Activated effector memory CD4-positive, alpha-beta T cell treated with anti-CD3 and anti-CD28 coated beads, Interleukin-2, amount 50 U/mL, for 16 hours (primary cell): ENCODE data around the gene HS1BP3.

Source experiments
- DNase-seq: peaks from one replicate; pipeline ENCODE4 v3.0.0-alpha.2; 2020

HS1BP3 gene

DNA sequence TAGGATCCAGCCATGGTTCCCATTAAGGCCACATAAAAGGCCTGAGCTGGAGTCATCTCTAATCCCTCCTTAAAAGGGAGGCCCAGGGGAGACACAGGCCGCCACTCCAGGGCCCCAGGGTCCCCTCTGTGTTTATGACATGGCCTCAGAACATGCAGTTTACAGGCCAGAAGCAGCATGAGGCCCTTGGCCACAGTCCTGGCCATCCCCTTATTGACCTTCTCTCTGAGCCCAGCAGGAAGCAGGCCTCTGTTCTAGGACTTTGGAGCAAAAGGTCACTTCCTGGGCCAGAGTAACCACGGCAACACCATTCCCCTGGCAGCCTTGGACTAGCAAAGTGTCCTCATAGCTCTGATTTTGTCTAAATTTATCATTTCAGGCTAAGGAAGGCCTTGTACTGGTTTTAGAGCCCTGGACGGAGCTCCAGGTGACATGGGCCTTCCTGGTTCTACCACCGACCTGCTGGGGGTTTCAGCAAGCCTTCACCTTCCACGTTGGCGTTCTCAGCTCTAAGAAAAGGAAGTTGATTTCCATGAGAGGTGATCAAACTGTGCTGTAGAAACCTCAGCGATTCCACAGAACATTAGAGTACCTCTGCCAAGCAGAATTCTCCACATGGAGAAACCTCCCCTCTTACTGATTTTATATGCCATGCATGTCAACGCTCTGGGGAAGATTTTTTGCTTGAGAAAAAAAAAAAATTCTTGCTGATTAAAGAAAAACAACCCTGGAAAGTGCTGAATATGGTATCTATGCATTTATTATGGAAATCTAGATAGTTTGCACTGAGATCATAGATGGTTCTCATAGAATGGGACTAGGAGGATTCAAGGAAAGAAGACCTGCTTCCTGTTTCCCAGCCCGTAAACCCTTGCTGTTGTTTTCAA, 53.7 kb downstream of the HS1BP3 start:
- DNase-seq = peak; percentile 30

DNA sequence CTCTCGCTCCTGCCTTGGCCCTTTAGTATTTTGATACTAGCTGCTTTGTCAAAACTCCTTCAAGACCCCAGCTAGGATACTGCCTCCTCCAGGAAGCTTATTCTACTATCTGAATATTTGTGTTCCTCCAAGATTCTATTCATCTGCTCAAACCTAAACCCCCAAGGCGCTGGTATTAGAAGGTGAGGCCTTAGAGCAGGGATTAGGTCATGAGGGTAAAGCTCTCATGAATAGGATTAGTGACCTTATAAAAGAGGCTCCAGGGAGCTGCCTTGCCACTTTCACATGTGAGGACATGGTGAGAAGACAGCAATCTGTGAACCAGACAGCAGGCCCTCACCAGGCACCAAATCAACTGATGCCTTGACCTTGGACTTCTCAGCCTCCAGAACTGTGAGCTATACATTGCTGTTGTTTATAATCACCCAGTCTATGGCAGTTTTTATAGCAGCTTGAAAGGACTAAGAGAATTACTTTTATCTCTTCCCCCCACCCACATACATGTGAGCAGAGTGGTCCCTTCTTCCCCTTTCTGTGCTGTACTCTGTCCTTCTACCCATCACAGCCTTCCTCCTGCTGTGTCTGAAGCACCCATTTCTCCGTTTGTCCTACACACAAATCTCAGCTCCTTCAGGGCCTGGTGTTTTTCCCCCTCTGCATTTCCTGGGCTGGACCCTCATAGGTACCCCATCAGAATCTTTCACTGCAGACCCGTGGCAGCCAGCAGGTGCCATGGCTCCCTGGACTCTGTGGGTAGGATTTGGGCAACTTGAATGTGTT, 54.5 kb downstream of the HS1BP3 start:
- peak; percentile 19 for DNase-seq

DNA sequence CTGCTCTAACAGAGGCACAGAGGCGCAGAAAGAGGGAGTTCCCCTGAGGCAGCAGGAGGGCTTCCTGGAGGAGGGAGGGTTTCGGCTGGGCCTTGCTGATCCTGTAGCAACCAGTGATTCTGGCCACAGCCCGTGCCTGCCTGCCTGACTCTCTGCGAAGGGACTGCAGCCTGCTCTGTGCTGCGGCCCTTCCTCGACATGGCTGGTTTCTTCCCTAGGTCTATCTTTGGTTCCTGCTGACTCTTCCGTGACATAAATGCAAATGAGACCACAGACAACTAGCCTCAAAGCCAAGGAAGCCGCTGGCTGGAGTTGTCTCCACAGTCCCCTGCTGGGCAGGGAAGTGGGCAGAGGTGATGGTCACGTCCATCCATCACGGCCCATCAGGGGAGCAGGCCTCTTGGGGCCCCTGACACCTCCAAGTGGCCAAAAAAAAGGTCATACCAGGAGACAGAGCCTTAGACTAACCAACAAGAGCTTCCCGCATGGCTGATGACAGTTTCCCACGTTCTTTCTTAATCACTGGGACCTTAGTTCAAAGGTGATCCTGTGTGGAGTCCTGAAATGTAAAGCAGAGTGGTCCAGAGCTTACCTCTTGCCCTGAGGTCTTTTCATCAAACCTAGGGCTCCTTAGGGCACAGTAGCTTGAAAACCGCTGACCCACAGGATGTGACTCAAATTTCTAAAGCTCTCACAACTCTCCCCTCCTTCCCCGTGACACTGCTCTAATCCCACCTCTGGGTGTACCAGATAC, 55.3 kb downstream of the HS1BP3 start:
- peak; percentile 45 for DNase-seq

DNA sequence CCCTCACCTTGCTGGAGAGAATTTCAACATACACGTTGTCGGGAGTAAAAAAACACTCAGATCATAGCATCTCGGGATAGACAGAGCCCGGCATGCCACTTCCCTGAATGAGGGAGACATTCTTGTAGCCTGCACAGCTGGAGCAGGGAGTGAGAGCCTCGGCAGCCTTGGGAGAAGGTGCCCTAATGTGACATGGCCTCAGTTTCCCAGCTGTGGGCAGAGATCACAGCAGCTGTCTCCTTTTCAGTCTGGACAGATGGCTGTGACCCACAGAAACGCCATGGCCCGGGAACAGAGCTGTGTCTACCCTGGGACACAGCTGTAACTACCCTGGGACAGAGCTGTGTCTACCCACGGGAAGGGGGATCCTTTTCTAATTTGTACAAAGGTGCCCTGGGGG, 55.9 kb downstream of the HS1BP3 start:
- DNase-seq = peak; percentile 45

DNA sequence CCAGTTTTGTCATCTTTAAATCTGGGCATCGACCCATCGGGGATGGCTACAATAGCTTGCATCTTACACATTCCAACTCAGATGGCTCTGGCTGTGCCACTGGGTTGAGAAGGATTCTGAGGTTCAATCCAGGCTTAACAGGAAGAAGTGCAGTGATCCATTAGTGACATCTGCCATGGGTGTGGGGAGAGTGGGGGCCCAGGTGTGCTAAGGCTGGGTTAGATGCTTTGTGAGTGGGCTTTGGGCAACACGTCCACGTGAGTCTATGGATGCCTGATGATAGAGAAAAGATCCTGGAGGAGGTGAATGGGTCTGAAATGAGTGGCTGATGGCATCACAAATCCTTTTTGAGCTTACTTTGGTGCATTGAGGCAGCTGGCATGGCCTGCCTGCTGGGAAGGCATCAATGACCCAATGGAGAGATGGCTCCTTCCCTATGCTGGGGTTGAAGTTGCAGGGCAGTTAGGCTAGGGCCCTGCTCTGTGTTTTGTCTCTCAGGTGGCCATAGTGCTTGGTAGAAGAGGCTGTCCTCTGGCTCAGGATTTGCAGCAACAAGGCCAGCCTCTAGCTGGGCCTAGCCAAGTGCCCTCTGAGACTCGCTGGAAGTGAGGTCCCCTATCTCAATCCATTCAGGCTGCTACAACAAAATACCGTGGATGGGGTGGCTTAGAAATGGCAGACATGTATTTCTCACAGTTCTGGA, 56.7 kb downstream of the HS1BP3 start:
- peak; percentile 22 for DNase-seq

DNA sequence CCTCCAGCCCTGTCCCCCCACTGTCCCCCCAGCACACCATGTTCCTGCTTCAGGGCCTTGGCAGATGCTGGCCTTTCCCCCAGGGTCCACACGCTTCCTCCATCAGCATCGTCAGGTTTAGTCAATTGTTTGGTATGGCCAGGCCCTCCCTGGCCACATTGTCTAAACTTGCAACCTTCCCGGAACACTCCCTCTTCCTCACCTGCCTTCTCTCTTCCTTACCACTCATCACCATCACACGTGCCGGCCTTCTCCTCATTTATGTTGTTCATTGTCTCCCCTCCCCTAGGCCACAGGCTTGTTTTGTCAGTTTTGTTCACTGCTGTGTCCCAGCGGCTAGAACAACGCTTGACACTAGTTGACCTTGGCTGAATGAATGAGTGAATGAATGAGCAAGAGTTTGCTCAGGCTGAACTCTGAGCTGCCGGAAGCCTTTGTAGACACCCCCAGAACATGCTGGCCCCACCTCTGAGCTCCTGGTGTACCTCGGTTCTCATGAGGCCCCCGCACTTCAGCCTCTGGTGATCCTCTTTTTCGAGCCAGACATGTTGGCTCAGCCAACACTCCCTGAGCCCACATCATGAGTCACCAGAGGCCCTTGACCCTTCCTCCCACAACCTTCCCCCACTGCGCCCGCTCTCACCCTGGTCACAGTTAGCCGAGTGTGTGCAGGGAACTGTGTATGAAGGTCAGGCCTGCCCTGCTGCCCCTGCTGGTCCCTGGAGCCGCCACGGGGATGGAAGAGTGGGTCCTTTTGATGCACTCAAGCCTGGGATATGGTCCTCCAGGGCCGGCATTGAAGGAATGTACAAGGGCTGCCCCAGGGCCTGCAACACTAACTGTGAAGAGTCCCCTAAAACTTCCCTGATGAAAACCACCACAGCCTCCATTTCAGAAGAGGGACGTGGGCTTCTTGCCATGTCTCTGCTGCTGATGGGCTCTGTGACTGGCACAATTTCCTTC, 57.5 kb downstream of the HS1BP3 start:
- DNase-seq = peak; percentile 50

DNA sequence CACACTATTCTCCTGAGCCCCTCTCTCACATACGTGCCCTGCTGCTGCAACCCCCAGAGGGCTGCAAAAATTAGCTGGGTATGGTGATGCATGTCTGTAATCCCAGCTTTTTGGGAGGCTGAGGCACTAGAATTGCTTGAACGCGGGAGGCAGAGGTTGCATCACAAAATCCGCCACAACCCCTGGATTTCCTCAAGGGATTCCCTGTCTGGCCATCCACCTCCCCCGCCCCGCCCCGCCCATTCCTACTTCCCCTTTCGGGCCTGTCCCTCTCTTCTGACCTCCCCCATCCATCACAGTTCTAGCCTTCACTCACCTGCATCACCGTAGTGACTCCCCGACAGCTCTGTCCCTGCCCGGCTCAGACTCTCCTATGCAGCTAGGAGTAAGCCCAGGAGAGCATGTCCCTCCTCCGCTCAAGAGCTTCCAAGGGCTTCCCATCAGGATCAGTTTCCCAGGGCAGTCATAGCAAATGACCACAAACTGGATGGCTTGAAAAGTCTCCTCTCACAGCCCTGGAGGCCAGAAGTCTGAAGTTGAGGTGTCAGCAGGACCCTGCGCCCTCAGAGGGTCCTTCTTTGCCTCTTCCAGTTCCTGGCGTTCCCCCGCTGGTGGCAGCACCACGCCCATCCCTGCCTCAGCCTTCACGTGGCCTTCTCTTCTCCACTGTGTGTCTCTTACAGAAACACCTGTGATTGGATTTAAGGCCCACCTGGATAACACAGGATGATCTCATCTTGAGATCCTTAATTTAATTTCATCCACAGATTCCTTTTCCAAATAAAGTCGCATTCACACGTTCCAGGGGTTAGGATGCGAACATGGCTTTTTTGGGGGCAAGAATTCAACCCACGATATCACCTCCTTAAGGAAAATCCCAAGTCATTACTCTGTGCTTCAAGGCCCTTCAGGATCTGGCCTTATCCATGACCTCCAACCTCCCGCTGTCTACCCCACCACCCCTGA, 58.5 kb downstream of the HS1BP3 start:
- DNase-seq = peak; percentile 50

DNA sequence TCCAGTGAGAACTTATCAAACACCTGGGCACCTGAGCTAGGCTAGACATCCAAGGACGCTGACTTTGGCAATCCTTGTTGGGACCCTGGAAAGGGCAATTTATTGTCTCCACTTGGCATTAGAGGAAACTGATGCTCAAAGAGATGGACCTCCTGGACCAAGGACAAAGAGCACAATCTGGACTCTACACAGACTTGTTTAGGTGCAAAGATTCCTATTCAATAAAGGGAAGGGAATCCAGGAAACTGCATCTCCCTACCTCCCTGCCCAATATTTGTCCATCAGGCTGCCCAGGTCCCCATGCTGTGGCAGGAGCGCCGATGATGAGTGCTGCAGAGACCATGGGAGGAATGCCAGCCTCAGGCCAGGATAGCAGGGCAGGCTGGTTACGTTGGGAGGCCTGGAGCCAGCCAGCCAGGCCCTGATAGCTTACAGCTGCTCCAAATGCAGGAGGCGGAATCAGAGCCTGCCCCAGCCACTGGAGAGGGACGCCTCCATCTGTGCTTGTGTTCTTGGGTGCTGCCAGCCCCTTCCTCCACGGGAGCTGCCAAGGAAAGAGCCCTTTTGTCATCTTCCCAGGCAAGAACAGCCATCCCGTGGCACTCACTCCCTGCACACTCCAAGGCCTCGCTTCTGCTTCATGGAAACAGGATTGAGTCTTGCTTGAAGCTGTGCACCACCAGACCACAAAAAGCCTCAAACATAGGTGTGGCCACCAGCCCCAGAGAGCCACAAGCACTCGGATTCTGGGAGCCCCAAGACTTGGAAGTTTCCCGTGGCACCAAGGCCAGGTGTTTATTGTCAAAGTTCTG, 60.0 kb downstream of the HS1BP3 start:
- no peak for DNase-seq

DNA sequence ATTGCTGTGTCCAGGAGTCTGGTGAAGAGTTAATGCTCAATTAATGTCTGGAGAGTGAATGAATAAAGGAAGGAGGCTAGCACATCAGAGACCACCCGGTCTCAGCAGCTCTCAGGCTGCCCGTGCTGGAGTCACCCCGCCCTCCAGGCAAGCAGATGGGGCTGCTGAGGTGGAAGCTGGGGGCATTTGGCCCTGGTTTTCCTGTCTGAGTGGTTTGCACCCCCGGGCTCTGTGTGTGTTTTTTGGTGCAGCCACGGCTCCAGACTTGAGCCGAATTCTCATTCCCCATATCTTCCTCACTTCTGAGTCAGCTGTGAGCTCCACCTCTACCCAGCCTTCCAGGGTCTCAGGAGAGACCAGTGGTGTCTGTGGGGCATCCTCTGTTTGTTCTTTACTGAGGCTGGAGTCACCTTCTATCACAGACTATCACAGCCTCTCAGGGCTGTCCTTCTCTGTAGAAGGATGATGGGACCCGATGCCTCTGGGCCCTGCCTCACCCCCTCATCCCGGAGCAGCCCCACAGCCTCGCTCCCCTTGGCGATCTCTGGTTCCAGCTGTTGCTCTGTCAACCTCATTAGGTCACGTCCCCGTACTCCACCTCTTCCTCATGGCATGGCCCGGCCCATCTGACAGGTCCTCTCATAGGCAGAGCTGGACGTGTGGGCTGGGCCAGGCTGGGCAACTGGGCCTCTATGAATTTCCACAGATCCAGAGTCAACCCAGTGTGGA, 60.8 kb downstream of the HS1BP3 start:
- peak; percentile 45 for DNase-seq

DNA sequence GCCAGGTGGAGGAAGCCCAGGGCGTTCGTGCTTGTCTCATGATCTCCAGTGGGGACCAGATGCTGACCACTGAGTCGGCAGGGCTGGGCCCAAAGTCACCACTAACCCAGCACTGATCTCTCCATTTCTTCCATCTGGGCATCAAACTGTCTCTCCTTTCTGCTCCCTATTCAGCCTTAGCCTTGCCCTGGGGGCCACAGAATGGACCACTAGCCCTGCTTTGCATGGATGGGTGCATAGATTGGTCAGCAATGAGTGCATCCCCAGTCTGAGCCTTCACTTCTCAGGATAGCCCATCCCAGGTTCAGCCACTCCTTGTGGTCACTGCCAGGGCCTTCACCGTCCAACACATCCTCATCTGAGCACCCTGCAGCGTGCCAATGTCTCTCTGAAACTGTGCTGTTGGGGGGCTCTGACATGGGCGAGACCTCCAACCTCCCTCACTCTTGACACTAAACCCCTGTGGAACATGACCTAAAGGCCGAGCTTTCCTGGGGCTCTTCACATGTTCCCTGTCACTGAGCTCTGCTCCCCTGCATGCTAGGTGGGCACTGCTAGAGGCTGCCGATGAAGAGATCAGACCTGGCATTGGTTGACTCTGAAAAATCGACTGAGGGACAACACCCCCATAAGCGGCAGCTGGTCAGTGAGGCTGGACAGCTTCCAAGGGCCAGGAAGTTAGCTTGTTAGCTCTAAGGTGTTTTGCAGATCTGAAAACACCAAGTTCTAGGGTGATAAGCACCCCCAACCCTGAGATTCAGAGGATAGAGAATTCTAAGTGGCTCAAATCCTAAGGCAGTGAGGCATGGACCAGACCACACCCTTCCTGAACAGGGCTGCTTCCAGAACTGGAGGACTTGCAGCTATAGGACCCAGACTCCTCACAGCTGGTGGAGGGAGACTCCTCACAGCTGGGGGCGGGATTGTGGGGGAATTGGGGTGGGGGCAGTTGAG, 61.7 kb downstream of the HS1BP3 start:
- DNase-seq = peak; percentile 33

DNA sequence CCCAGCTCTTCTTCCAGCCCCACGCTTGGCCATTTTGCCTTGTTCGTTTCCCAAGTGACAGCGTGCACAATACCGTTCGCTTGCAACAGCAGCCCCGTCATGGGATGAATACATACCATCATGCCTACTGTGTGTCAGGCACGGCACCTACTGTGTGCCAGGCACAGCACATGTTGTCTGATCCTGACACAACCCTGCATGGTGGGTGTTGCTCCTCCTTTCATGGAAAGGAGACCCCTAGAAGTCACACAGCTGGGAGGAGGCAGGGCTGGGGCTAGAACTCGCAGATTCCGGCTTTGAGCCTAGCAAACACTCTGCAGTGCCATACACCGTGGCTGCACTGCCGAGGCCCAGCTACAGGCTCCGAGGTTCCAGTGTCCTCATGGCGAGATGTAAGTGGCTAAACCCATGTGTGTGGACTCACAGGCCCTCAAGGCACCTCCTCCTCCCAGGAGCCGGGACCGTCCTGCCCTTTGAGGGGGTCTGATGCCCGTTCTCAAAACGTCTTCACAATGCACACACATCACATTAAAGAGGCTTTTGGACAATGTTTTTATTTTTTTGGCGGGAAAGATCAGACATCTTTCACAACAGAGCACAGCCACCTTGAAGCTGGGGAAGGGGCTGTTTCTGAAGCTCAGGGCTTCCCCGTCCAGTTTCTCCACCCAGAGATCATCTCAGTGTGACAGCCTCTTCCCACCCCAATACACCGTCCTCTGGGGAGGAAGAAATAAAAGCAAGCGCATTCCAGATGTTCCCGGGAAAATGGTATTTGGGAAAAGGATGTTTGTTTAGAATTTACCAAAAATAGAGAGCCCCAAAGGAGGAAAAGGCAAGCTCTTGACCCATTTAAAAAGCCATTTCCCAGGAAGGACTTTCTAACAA, 64.9 kb downstream of the HS1BP3 start:
- peak; percentile 34 for DNase-seq

DNA sequence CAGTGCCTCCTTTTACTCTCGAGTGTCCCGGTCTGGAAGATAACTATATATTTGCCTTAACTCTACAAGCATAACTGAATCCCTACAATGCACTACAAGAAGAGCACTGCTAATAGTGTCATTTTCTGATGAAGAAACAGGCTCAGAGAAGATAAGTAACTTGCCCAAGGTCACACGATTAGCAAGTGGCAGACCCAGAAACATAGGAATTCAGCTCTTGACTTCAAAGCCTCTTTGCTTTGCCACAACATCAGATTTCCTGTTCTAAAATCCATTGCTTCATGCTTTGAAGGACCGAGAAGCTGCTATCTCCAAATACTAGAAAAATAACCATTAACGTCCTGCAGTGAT, 65.6 kb downstream of the HS1BP3 start:
- no peak for DNase-seq

DNA sequence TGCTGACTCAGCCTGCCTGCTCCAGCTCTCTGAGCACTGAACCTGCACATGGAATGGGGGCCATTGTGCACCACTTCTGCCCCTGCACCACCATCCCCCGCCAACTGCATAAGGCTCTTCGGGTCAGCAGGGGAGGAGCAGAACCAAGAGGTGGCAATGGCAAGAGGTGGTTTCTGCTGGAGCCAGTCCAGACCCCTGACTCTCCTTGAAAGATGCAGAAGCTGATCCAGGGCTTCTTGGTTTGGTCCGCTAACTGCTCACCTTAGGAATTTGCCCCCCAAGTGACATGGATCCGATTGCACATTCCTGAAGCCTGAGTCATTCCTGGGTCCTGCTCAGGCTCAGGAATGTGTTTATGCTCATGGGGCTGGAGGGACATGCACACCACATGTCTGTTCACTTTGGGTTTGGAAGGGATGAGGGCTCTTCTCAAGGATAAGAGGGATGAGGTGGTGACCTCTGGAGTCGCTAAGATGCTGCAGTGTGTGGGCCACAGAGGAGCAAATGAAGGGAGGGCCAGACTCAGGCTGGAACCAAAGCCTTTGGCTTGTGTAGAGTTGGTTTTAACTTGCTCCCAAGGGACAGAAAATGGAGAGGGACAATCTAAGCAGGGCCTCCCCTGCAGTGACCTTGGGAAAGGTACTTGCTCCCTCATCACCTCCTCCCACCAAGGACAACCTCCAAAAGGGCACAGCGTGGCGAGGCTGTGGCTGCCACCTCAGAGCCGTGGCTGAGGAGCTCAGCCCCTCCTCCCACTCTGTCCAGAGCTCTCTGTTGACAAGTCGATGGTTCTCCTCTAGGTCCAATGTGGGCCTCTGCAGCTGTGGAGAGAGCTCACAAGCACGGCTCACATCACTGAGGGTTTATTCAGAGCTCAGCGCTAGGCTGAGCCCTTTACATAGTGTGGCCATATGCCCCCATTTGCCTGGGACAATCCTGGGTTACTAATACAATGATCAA, 66.2 kb downstream of the HS1BP3 start:
- DNase-seq = peak; percentile 38

DNA sequence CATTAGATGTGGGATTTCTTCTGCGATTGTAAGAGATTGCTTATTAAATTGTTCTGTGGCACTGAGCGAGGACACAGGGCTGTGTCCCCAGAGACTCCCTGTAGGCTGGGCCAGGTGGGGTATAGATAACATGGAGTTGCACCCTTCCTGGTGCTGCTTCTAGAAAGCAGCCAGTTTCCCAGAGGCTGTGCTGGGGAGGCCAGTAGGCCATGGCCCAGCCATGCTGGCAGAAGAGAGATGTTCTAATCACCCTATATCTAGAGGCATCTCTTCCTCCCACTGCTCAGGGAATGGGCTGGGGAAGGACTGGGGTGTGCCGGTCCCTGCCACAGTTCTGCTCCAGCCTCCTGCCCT, 66.9 kb downstream of the HS1BP3 start:
- DNase-seq = peak; percentile 45

DNA sequence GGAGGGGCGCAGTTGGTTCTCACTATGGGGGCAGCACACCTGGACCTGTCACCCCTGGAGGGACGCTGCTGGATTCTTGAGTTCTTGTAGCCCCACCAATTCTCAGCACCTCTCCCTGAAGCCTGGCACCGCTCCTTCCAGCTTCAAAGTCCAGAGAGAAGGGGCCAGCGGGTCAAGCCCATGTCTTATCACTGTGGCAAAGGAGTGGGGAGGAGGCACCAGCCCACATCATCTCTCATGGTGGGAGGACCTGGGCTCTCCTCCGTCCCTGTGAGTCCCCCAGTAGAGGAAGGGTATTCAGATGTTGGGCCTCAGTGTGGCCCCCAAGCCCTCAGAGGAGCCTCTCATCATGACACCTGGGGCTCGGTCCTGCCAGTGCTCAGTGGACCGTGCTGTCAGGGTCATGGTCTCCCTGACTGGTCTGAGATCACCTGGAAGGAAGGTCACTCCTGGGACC, 67.4 kb downstream of the HS1BP3 start:
- DNase-seq = peak; percentile 51
